Endothelial cell of umbilical vein (primary cell): Measurements from ENCODE around the gene TKT. TPM values are rescaled to one million over a fixed set of nuclear protein-coding genes. Genes with fewer than 3 reads are reported as not detected.

ENCODE experiments used
- BruUV-seq: library from RNA; stranded (reverse); fragments of 400-500 nt; replicated peaks from 2 replicates; lab custom pipeline; 2021; lab: Mats Ljungman, UMichigan
- CTCF ChIA-PET: fragments of 300-600, 350-600 bp; sonication (Branson Sonifier 250); formaldehyde crosslinking; loops from one replicate; lab custom pipeline; 2021; ENCODE audit warnings: antibody characterized with exemption, inconsistent platforms; lab: Charles Lee
- POLR2A ChIA-PET: fragments of 300-600, 350-600 bp; sonication (Branson Sonifier 250); formaldehyde crosslinking; loops from one replicate; lab custom pipeline; 2021; ENCODE audit warnings: antibody characterized with exemption, inconsistent platforms; lab: Charles Lee
- DNase-seq: peaks from one replicate; pipeline ENCODE4 v3.0.0-alpha.2; 2011; ENCODE audit warnings: low read depth, low spot score
- FAIRE-seq: peaks from 2 replicates; lab custom pipeline; 2011; peaks lifted over from hg19 to GRCh38; lab: Jason Lieb, UNC
- H2AFZ ChIP-seq: 2 replicates; pipeline ENCODE4 v1.6.0; 2012; ENCODE audit warnings: low read depth, low read length, control low read depth, inconsistent platforms
- H3K27ac ChIP-seq: 2 replicates; pipeline ENCODE4 v1.5.1; 2011; ENCODE audit warnings: low read depth, mild to moderate bottlenecking, control low read depth, low read length, moderate library complexity; ENCODE audit not compliant: insufficient read depth
- H3K27me3 ChIP-seq, 2 experiments: 2 replicates each; pipeline versions ENCODE4 v1.6.0 to v1.6.1; 2011; ENCODE audit warnings: low read length in 2 of 2, mixed read lengths in 1 of 2; ENCODE audit not compliant: control insufficient read depth in 2 of 2, insufficient read depth in 2 of 2
- H3K36me3 ChIP-seq, 2 experiments: 2 replicates in 1 of 2; 3 replicates in 1 of 2; pipeline ENCODE4 v1.5.1; 2011; ENCODE audit warnings: low read length in 2 of 2, mild to moderate bottlenecking in 1 of 2, moderate library complexity in 1 of 2; ENCODE audit not compliant: control insufficient read depth in 2 of 2, insufficient read depth in 2 of 2; ENCODE audit errors: extremely low read depth in 1 of 2
- H3K4me1 ChIP-seq: 3 replicates; pipeline ENCODE4 v1.5.1; 2011; ENCODE audit warnings: mild to moderate bottlenecking, low read length; ENCODE audit not compliant: control insufficient read depth, insufficient read depth; ENCODE audit errors: extremely low read depth
- H3K4me2 ChIP-seq: 2 replicates; pipeline ENCODE4 v1.6.1; 2011; ENCODE audit warnings: low read length, control low read depth, mixed read lengths; ENCODE audit not compliant: insufficient read depth
- H3K4me3 ChIP-seq, 3 experiments: fragments of 200-600 bp in 1 of 3; sonication (generic), shearing (Covaris generic) in 1 of 3; replicated peaks in 1 of 3; 2 replicates each; pipeline ENCODE4 v1.5.1; 2011 to 2016; ENCODE audit warnings: control low read depth in 3 of 3, low read length in 3 of 3, mild to moderate bottlenecking in 2 of 3, inconsistent platforms in 1 of 3, low read depth in 1 of 3, moderate library complexity in 1 of 3; ENCODE audit not compliant: insufficient read depth in 1 of 3
- H3K79me2 ChIP-seq: 2 replicates; pipeline ENCODE4 v1.6.0; 2012; ENCODE audit warnings: low read length, inconsistent platforms; ENCODE audit not compliant: control insufficient read depth, insufficient read depth
- H3K9ac ChIP-seq: replicated peaks from 2 replicates; pipeline ENCODE3; 2011; ENCODE audit warnings: low read length, control low read depth; ENCODE audit not compliant: insufficient read depth; ENCODE audit errors: extremely low read depth
- H3K9me1 ChIP-seq: replicated peaks from 3 replicates; pipeline ENCODE4 v1.6.0; 2011; ENCODE audit warnings: mild to moderate bottlenecking, low read length; ENCODE audit not compliant: control insufficient read depth, insufficient read depth; ENCODE audit errors: extremely low read depth
- H3K9me3 ChIP-seq: replicated peaks from 2 replicates; pipeline ENCODE4 v1.5.1; 2012; ENCODE audit warnings: low read length, inconsistent platforms; ENCODE audit not compliant: control insufficient read depth, insufficient read depth
- H4K20me1 ChIP-seq: replicated peaks from 2 replicates; pipeline ENCODE3; 2011; ENCODE audit warnings: mild to moderate bottlenecking, low read length; ENCODE audit not compliant: control insufficient read depth, insufficient read depth; ENCODE audit errors: extremely low read depth
- FOS ChIP-seq: IDR thresholded peaks from 2 replicates; pipeline ENCODE4 v1.6.1; 2011; ENCODE audit warnings: mild to moderate bottlenecking, low read length, moderate library complexity, borderline replicate concordance; ENCODE audit not compliant: insufficient read depth
- GATA2 ChIP-seq: IDR thresholded peaks from 2 replicates; pipeline ENCODE4 v1.7.0; 2011; ENCODE audit warnings: low read depth, mild to moderate bottlenecking, moderate library complexity, mixed read lengths, low read length; ENCODE audit not compliant: insufficient read length, insufficient read depth
- JUN ChIP-seq: IDR thresholded peaks from 2 replicates; pipeline ENCODE4 v1.6.1; 2011; ENCODE audit warnings: borderline replicate concordance, low read depth; ENCODE audit not compliant: insufficient read length, insufficient read depth
- POLR2A ChIP-seq: IDR thresholded peaks from 2 replicates; pipeline ENCODE4 v1.6.1; 2012; ENCODE audit warnings: low read depth, mild to moderate bottlenecking, control low read depth, low read length
- POLR2AphosphoS5 ChIP-seq: IDR thresholded peaks from 2 replicates; pipeline ENCODE4 v1.6.1; 2012; ENCODE audit warnings: low read depth, mild to moderate bottlenecking, control low read depth, low read length, moderate library complexity; ENCODE audit not compliant: insufficient read depth
- dilution Hi-C: fragments of 300-500 bp; cut with MboI; formaldehyde crosslinking; loops from one replicate; pipeline ENCODE4 v1.15.0; 2019; ENCODE audit warnings: low sequenced_read_pairs; ENCODE audit not compliant: extremely low pct_ligation_motif_present
- intact Hi-C: fragments of 100-400 bp; cut with micrococcal nuclease; formaldehyde crosslinking; loops from one replicate; pipeline ENCODE4 v1.10.0; 2022
- polyA plus RNA-seq, 4 experiments: library from polyadenylated mRNA; depleted of rRNA in 3 of 4; stranded (reverse) in 3 of 4; unstranded in 1 of 4; fragments of >200 nt; gene quantifications; 2 replicates each; pipeline versions ENCODE4 v1.2.1 to v1.2.3, GENCODE V29; 2011 to 2012; ENCODE audit warnings: missing spikeins in 1 of 4
- total RNA-seq: library from RNA; stranded (reverse); gene quantifications from 2 replicates; pipeline ENCODE4 v1.2.3, GENCODE V29; 2021
- TF ChIP-seq, protein P1 (sequence below): IDR thresholded peaks from 2 replicates; pipeline ENCODE4 v1.6.1; 2011; ENCODE audit not compliant: insufficient read depth, insufficient read length

Gene TKT
- total and polyA plus RNA-seq, 2 donors (not counting 3 experiments of a cell fraction or from before 2014, with no cell fraction given), result 287 to 586 TPM

- H3K36me3 ChIP-seq, result peaks cover 24 to 29% of the 10 kb centered on the region in 2 experiments
- H3K9me3 ChIP-seq, result no peaks in the 10 kb centered on the region
- TF ChIP-seq GATA2 (no peak), POLR2AphosphoS5 (no peak), POLR2A (peak; percentile 48)
- TF ChIP-seq, protein P1, sequence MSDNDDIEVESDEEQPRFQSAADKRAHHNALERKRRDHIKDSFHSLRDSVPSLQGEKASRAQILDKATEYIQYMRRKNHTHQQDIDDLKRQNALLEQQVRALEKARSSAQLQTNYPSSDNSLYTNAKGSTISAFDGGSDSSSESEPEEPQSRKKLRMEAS, result no peak
- intact Hi-C loops (loop anchor here (5.0 kb wide), 1 partner anchor 75 kb away; no protein-coding TSS in a partner anchor), dilution Hi-C loops (no loop called here)
- BruUV-seq, result no TSS peak
- no peaks in the 10 kb centered on the region for H3K9me1 ChIP-seq
- H3K9ac ChIP-seq, result no peak overlapping the region
- no peaks in the 10 kb centered on the region for H3K27me3 ChIP-seq
- H3K27ac ChIP-seq, result no peak overlapping the region
- ChIA-PET CTCF (interaction anchor here (1.0 to 2.4 kb wide), 4 partner anchors 20 to 489 kb away, joined by 3 to 13 read pairs (median 7); no protein-coding TSS in a partner anchor), POLR2A (no interaction called here)
- FAIRE-seq (no peak), DNase-seq (no peak)
- H4K20me1 ChIP-seq, result no peaks in the 10 kb centered on the region
- no peaks in the 10 kb centered on the region for H3K79me2 ChIP-seq
- H3K4me3 ChIP-seq, result no peak overlapping the region
- no peak overlapping the region for H2AFZ ChIP-seq
- no peak overlapping the region for H3K4me2 ChIP-seq
- no peaks in the 10 kb centered on the region for H3K4me1 ChIP-seq
These were observed 34.0 kb downstream of the TKT start for GRCh38 chr3:53221827-53222182.

DNA sequence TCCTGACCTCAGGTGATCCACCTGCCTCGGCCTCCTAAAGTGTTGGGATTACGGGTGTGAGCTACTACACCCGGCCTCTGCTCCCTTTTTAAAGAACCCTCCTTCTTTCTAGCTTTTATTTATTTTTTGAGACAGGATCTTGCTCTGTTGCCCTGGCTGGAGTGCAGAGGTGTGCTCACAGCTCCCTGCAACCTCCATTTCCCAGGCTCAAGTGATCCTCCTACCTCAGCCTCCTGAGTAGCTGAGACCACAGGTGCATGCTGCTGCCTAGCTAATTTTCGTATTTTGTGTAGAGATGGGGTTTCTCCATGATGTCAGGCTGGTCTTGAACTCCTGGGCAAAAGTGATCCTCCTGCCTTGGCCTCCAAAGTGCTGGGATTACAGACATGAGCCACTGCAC is 34.5 kb downstream of the TKT start:
- H3K9me3 ChIP-seq, result no peaks in the 10 kb centered on the region
- H3K4me2 ChIP-seq, result no peak overlapping the region
- H3K79me2 ChIP-seq, result no peaks in the 10 kb centered on the region
- ChIA-PET CTCF (interaction anchor here (1.0 to 2.4 kb wide), 4 partner anchors 20 to 489 kb away, joined by 3 to 13 read pairs (median 7); no protein-coding TSS in a partner anchor), POLR2A (no interaction called here)
- H3K9me1 ChIP-seq, result no peaks in the 10 kb centered on the region
- no peak for TF ChIP-seq JUN
- no peak for TF ChIP-seq FOS
- H4K20me1 ChIP-seq, result no peaks in the 10 kb centered on the region
- no peak overlapping the region for H3K9ac ChIP-seq
- intact Hi-C loops, result loop anchor here (5.0 kb wide), 1 partner anchor 76 kb away; no protein-coding TSS in a partner anchor
- H3K27ac ChIP-seq, result no peak overlapping the region
- dilution Hi-C loops, result no loop called here
- H3K4me3 ChIP-seq, result no peak overlapping the region
- H3K4me1 ChIP-seq, result no peaks in the 10 kb centered on the region
- H2AFZ ChIP-seq, result no peak overlapping the region
- DNase-seq (no peak), FAIRE-seq (no peak)
- H3K27me3 ChIP-seq, result no peaks in the 10 kb centered on the region
- H3K36me3 ChIP-seq, result peaks cover 20 to 25% of the 10 kb centered on the region in 2 experiments
- TSS peak; percentile 7 for BruUV-seq
